ENCODE data around the gene SERTAD3.
A peak's percentile ranks its signal among the peaks of the same experiment; 100 is the strongest.
"Not testable (repeated sequence)": the region's sequence is repeated elsewhere in the genome, so short reads cannot be mapped to it uniquely, and the experiment has no call there.

SERTAD3 gene

DNA sequence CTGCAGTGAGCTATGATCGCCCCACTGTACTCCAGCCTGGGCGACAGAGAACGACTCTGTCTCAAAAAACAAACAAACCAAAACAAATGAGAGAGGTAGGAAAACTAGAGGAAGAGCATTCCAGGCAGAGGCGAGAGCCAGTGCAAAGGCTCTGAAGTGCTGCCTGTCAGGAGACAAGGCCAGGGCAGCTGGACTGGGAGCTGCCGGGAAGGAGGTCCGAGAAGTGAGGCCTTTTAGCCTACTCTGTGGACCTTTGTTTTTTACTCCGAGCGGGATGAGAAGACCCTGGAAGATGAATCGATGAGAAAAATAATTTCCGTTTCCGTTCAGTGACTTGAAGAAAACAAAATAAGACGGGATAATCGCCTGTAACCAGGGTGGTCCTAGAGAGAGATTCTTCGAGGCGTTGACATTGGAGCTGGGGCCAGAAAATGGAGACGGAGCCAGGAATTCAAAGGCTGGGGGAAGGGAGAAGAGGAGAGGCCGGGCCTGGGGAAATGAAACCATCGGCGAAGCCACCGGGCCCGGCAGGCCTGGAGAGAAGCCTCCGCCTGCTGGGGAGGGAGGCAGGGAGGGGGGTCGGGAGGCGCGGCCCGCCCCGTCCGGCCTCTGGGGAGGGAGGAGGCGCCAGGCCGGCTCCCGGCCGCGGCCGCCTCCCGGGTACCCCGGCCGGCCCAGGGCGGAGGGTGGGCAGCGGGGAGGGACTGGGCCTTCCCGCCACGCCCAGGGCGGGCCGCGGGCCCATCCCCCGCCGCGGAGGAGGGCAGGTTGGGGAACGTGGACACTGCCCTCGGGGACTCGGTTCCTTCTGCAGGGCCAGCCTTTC lies 10.5 kb downstream of the SERTAD3 start:
- H3K4me3 ChIP-seq (ENCODE audit: low read depth, low read length): peak overlapping the region; percentile 46

DNA sequence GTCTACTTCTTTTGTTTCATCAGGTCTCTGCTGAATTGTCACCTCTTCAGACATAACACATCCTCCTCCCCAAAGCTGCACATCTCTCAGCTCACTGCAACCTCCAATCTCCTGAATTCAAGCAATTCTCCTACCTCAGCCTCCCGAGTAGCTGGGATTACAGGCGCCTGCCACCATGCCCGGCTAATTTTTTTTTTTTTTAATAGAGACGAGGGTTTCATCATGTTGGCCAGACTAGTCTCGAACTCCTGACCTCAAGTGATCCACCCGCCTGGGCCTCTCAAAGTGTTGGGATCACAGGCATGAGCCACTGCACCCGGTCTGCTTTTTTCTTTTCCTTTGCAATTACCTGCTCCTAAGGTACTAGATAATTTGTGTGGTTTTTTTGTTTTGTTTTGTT lies 11.4 kb downstream of the SERTAD3 start:
- not testable (repeated sequence) for H3K4me3 ChIP-seq (ENCODE audit: low read depth, low read length); DNase-seq (ENCODE audit: low read depth)

More for the DNA sequence above, 10.5 kb downstream of the SERTAD3 start:
- DNase-seq (ENCODE audit: low read depth): no peak
- TF ChIP-seq CTCF (IDR thresholded peaks at IDR 0.05; ENCODE audit: low read depth, low read length, missing control alignments): no peak

DNA sequence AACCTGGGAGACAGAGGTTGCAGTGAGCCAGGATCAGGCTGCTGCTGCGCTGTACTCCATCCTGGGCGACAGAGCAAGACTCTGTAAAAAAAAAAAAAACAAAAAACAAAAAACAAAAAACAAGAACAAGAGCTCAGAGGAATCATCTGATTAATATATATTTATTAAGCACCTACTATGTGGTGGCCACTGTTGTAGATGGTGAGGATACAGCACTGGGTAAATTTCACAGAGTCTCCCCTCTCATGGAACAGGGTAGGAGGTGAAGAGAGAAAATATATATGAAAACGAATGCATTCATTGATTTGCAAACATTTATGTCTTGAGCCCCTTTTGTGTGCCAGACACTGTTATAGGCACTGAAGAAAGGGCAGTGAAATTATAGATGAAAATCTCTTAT lies 12.4 kb downstream of the SERTAD3 start:
- DNase-seq (ENCODE audit: low read depth): no peak

GRCh38 chr19:40430242-40430641 lies 13.9 kb downstream of the SERTAD3 start:
- DNase-seq (ENCODE audit: low read depth); H3K4me3 ChIP-seq (ENCODE audit: low read depth, low read length): not testable (repeated sequence)

More for the DNA sequence above, 12.4 kb downstream of the SERTAD3 start:
- no peak for TF ChIP-seq CTCF (IDR thresholded peaks at IDR 0.05; ENCODE audit: low read depth, low read length, missing control alignments)
- no peak overlapping the region for H3K4me3 ChIP-seq (ENCODE audit: low read depth, low read length)

DNA sequence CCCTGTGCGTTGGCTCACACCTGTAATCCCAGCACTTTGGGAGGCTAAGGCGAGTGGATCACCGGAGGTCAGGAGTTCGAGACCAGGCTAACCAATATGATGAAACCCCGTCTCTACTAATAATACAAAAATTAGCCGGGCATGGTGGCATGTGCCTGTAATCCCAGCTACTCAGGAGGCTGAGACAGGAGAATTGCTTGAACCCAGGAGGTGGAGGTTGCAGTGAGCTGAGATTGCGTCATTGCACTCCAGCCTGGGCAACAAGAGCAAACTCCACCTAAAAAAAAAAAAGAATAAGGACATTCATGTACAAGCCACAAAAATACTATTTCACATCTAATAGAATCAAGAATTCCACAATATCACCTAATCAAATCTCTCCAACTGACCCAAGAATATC lies 15.9 kb downstream of the SERTAD3 start:
- H3K4me3 ChIP-seq (ENCODE audit: low read depth, low read length); DNase-seq (ENCODE audit: low read depth): not testable (repeated sequence)

DNA sequence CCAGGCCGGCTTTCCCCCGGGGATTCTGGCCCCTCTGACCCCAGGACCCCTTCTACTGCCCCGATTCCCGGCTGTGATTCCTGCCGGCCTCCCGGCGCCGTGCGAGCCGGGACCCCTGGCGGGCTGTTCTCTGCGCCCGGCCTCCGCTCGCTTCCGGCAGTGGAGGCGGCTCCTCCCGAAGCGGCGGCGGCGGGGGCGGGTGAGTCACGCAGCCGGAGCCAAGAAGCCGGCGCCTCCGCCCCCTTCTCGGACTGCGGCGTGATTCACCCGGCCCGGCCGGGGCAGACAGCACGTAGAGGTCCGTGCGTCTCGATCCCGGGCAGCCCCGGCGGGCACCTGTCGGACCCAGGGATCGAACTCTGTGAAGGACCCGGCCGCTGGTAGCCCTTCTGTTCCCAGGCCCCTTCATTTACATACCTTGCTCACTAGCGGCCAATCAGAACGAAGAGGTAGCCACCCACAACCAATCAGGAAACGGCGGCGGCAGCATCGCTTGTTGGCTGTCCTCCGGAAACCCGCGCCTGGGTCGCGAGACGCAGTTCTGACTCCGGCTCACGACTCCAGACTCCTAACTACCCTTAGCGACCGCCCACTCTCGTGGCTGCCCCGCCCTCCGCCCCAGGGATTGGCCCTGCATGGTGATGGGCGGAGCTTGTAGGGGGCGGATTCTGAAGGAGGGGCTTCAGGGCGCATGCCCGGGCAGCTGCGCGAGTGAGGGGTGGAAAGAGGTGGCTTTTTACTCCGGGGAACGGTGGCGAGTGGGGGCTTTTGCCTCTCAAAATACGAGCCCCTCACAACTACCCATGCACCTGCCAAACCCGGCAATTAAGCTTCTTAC lies 18.5 kb downstream of the SERTAD3 start, which contains the start of gene SERTAD1:
Gene SERTAD1 (minus strand): TSS at position 543 of the 838 bp plus-strand sequence. CDS start 2,446 bp downstream, outside the sequence.
- H3K4me3 ChIP-seq (ENCODE audit: low read depth, low read length): peak within 1 kb of the TSS; percentile 83
- DNase-seq (ENCODE audit: low read depth): peak; percentile 98
- TF ChIP-seq CTCF (IDR thresholded peaks at IDR 0.05; ENCODE audit: low read depth, low read length, missing control alignments): peak; percentile 70

- TF ChIP-seq CTCF (IDR thresholded peaks at IDR 0.05; ENCODE audit: low read depth, low read length, missing control alignments): no peak
- DNase-seq (ENCODE audit: low read depth): no peak
- H3K4me3 ChIP-seq (ENCODE audit: low read depth, low read length): peak overlapping the region; percentile 83
These were observed 19.3 kb downstream of the SERTAD3 start for GRCh38 chr19:40424637-40425449.

DNA sequence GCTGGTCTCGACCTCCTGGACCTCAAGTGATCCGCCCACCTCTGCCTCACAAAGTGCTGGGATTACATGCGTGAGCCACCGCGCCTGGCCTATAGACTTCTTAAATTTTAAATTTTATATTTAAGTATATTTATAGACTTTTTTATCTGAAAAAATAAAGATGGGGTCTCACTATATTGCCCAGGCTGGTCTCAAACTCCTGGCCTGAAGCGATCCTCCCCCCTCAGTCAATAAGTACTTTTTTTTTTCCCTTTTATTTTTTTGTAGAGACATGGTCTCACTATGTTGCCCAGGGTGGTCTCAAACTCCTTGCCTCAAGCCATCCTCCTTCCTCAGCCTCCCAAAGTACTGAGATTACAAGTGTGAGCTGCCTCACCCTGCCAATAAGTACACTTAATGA lies 20.2 kb downstream of the SERTAD3 start:
- no peak for DNase-seq (ENCODE audit: low read depth)
- TF ChIP-seq CTCF (IDR thresholded peaks at IDR 0.05; ENCODE audit: low read depth, low read length, missing control alignments): no peak
- no peak overlapping the region; the same call in 1 of the 2 replicates for H3K4me3 ChIP-seq (ENCODE audit: low read depth, low read length)
